Measurements from ENCODE around the gene RIMBP2. TPM values are rescaled to one million over a fixed set of nuclear protein-coding genes. Genes with fewer than 3 reads are reported as not detected.
"Not testable (repeated sequence)": the region's sequence is repeated elsewhere in the genome, so short reads cannot be mapped to it uniquely, and the experiment has no call there.

RIMBP2 gene
- total RNA-seq, 1 experiment from 2014 or later = not detected

GRCh38 chr12:130588696-130589539, 127.2 kb downstream of the RIMBP2 start:
- no peaks in the 10 kb centered on the region for H3K9me3 Mint-ChIP-seq (ENCODE audit: unreplicated experiment)
- H3K4me3 Mint-ChIP-seq (ENCODE audit: unreplicated experiment) = no peak overlapping the region
- Histone ChIP-seq H3K9me3 (no peaks in the 10 kb centered on the region), H3K27me3 (replicated peaks; ENCODE audit: control insufficient read depth, insufficient read depth, low read length) (no peaks in the 10 kb centered on the region), H3K36me3 (ENCODE audit: control insufficient read depth, insufficient read depth, low read length) (no peaks in the 10 kb centered on the region), H3K4me1 (no peaks in the 10 kb centered on the region), H3K4me3 (ENCODE audit: low read depth, low read length) (no peak overlapping the region)
- no peak for DNase-seq
- no peaks in the 10 kb centered on the region for H3K36me3 Mint-ChIP-seq (ENCODE audit: insufficient read depth, unreplicated experiment)
- no TSS peak for BruUV-seq (replicated peaks)
- POLR2A ChIA-PET = no interaction called here
- intact Hi-C loops (cut with micrococcal nuclease; ENCODE audit: unreplicated experiment) = no loop called here
- no peak overlapping the region for H3K27ac Mint-ChIP-seq (ENCODE audit: unreplicated experiment)
- no peaks in the 10 kb centered on the region for H3K4me1 Mint-ChIP-seq (ENCODE audit: low read depth, unreplicated experiment)
- TF ChIP-seq CTCF (IDR thresholded peaks at IDR 0.05; ENCODE audit: insufficient read depth in 1 of 2, low read depth in 1 of 2, low read length in 1 of 2, severe bottlenecking in 1 of 2, unreplicated experiment in 1 of 2) = no peak
- CTCF ChIA-PET = no interaction called here
- H3K27me3 Mint-ChIP-seq (ENCODE audit: insufficient read depth, unreplicated experiment) = peaks cover 4% of the 10 kb centered on the region

- DNase-seq = no peak
- no peaks in the 10 kb centered on the region for H3K9me3 Mint-ChIP-seq (ENCODE audit: unreplicated experiment)
- CTCF ChIA-PET = no interaction called here
- no peak overlapping the region for H3K4me3 Mint-ChIP-seq (ENCODE audit: unreplicated experiment)
- no peaks in the 10 kb centered on the region for H3K36me3 ChIP-seq (ENCODE audit: control insufficient read depth, insufficient read depth, low read length)
- H3K36me3 Mint-ChIP-seq (ENCODE audit: insufficient read depth, unreplicated experiment) = no peaks in the 10 kb centered on the region
- no peaks in the 10 kb centered on the region for H3K4me1 Mint-ChIP-seq (ENCODE audit: low read depth, unreplicated experiment)
- H3K9me3 ChIP-seq = no peaks in the 10 kb centered on the region
- no peaks in the 10 kb centered on the region for H3K27me3 ChIP-seq (replicated peaks; ENCODE audit: control insufficient read depth, insufficient read depth, low read length)
- no peak overlapping the region for H3K4me3 ChIP-seq (ENCODE audit: low read depth, low read length)
- no peak for TF ChIP-seq CTCF (IDR thresholded peaks at IDR 0.05; ENCODE audit: insufficient read depth in 1 of 2, low read depth in 1 of 2, low read length in 1 of 2, severe bottlenecking in 1 of 2, unreplicated experiment in 1 of 2)
- intact Hi-C loops (cut with micrococcal nuclease; ENCODE audit: unreplicated experiment) = no loop called here
- peaks cover 4% of the 10 kb centered on the region for H3K27me3 Mint-ChIP-seq (ENCODE audit: insufficient read depth, unreplicated experiment)
- POLR2A ChIA-PET = no interaction called here
- no TSS peak for BruUV-seq (replicated peaks)
- no peaks in the 10 kb centered on the region for H3K4me1 ChIP-seq
- no peak overlapping the region for H3K27ac Mint-ChIP-seq (ENCODE audit: unreplicated experiment)
Observed at GRCh38 chr12:130587966-130588365, 128.1 kb downstream of the RIMBP2 start.

- H3K36me3 ChIP-seq (ENCODE audit: control insufficient read depth, insufficient read depth, low read length); CTCF ChIA-PET; POLR2A ChIA-PET; DNase-seq; H3K27me3 ChIP-seq (replicated peaks; ENCODE audit: control insufficient read depth, insufficient read depth, low read length); H3K4me1 Mint-ChIP-seq (ENCODE audit: low read depth, unreplicated experiment); H3K4me3 ChIP-seq (ENCODE audit: low read depth, low read length); H3K27me3 Mint-ChIP-seq (ENCODE audit: insufficient read depth, unreplicated experiment); intact Hi-C loops (cut with micrococcal nuclease; ENCODE audit: unreplicated experiment); H3K27ac Mint-ChIP-seq (ENCODE audit: unreplicated experiment); H3K36me3 Mint-ChIP-seq (ENCODE audit: insufficient read depth, unreplicated experiment); H3K4me1 ChIP-seq; H3K9me3 Mint-ChIP-seq (ENCODE audit: unreplicated experiment); BruUV-seq (replicated peaks); H3K4me3 Mint-ChIP-seq (ENCODE audit: unreplicated experiment); H3K9me3 ChIP-seq: not testable (repeated sequence)
Observed at GRCh38 chr12:130584475-130584874, 131.6 kb downstream of the RIMBP2 start.

All from Caco-2 (cell line).